ENCODE measurements around the gene SYT14.
"Not testable (repeated sequence)": the region's sequence is repeated elsewhere in the genome, so short reads cannot be mapped to it uniquely, and the experiment has no call there.

SYT14 gene

GRCh38 chr1:209937996-209938959 is at the start of gene SYT14:
SYT14 (plus strand) TSS chr1:209938217; CDS start chr1:209938265, 48 bp downstream.
- DNase-seq, result peak; percentile 74 to 95

GRCh38 chr1:209888291-209889076 is 49.5 kb upstream of the SYT14 start:
- not testable (repeated sequence) for DNase-seq

GRCh38 chr1:209889077-209889418 is 49.0 kb upstream of the SYT14 start:
- DNase-seq, result no peak

DNA sequence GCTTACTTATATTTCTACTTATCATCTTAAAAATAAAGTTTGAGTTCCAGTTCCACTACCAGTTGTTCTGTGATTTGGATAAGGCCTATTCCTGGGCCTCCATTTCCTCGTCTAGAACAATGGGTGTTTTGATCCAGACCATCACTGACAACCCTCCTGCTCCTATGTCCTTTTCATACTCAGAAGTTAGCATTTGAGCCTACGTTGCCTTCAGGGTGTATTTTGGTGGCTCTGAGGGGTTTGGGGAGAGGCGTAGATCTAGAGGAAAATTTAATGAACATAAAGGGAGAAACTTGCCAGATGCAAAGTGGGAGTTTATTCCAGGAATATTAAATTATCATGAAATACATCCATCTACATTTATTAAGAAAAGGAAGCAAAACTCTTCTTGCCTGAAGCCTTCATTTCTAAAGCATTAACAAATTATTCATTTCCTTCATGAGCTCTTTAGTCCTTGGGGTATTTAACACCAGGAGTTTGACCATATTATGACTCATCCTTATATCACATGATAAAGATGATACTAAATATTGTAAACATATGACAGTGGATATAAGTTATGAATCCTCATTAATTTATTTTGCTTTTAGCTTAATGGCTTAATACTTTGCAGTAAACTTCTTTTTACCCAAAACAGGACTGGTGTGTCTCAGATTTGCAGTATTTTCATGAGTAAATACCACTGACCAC is 47.2 kb upstream of the SYT14 start:
- DNase-seq, result no peak

- DNase-seq, result no peak
Observed at GRCh38 chr1:209893751-209894150, 44.3 kb upstream of the SYT14 start.

DNA sequence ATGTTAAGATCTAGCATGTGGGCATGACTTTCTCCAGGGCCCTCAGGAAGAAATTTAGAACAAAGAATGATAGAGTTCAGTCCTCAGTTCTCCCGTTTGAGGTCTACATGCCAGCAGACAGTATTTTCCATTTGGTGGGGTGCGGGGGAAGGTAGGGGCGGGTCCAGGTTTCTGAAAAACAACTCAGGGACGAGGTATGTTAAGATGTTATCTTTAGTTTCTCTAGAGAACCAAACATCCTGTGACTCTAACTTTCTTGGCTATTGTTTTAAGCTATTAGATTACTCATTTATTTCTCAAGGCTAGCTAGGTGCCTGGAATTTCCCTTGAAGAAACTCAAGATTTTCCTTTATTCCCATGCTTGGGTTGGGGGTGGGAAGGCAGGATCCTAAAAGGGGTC is 42.3 kb upstream of the SYT14 start:
- DNase-seq, result no peak

- DNase-seq, result no peak
Observed at GRCh38 chr1:209896346-209896745, 41.7 kb upstream of the SYT14 start.

DNA sequence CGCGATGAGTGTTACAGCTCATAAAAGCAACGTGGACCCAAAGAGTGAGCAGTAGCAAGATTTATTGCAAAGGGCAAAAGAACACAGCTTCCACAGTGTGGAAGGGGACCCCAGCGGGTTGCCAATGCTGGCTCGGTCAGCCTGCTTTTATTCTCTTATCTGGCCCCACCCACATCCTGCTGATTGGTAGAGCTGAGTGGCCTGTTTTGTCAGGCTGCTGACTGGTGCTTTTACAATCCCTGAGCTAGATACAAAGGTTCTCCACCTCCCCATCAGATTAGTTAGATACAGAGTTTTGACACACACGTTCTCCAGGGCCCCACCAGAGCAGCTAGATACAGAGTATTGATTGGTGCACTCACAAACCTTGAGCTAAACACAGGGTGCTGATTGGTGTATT is 39.7 kb upstream of the SYT14 start:
- DNase-seq, result not testable (repeated sequence)

- DNase-seq, result not testable (repeated sequence)
Observed at GRCh38 chr1:209898851-209899250, 39.2 kb upstream of the SYT14 start.

DNA sequence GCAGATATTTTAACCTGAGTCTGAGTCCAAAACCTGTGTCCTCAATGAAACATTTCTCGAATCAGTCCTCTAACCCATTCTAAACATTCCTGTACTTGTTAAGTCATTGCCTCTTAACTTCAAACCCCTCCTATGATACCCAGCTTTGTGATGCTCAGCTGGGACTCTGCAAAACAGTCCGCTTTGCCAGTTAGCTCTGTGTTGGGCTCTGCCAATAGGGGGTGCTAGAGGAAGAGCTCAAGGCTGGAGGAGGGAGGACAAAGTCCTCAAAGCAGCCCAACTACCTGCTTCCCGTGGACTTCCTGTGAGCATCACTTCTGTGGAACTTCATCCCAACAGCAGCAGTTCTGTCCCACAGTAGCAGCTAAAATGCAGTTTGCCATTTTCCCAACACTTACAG is 38.1 kb upstream of the SYT14 start:
- peak in 1 of 2 experiments; percentile 57 for DNase-seq

GRCh38 chr1:209900734-209901133 is 37.3 kb upstream of the SYT14 start:
- no peak for DNase-seq

- DNase-seq, result no peak
Observed at GRCh38 chr1:209901211-209901610, 36.8 kb upstream of the SYT14 start.

DNA sequence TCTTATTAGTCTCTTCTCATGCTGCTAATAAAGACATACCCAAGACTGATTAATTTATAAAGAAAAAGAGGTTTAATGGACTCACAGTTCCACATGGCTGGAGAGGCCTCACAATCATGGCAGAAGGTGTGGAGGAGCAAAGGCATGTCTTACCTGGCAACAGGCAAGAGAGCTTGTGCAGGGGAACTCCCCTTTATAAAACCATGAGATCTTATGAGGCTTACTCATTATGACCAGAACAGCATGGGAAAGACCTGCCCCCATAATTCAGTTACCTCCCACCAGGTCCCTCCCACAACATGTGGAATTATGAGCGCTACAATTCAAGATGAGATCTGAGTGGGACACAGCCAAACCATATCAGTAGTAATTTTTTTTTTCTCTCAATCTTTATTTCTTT is 33.2 kb upstream of the SYT14 start:
- not testable (repeated sequence) for DNase-seq

- DNase-seq, result no peak
Observed at GRCh38 chr1:209911746-209912145, 26.3 kb upstream of the SYT14 start.

DNA sequence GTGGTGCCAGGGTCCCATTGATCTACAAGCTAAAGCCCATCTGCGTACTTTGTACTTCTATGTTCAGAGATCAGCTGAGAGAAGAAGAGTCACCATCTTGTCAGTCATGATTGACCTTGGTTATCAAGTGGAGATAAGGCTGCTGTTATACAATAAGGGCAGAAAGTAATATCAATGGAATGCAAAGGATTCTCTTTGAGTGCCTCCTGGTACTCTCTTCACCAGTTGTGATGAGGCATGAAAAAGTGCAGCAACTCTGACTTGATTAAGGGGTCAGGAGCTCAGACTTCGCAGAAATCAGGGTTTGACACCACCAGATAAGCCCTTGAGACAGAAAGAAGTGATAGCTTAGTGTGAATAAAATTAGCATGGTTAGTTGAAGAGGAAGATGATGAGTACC is 25.7 kb upstream of the SYT14 start:
- no peak for DNase-seq

DNA sequence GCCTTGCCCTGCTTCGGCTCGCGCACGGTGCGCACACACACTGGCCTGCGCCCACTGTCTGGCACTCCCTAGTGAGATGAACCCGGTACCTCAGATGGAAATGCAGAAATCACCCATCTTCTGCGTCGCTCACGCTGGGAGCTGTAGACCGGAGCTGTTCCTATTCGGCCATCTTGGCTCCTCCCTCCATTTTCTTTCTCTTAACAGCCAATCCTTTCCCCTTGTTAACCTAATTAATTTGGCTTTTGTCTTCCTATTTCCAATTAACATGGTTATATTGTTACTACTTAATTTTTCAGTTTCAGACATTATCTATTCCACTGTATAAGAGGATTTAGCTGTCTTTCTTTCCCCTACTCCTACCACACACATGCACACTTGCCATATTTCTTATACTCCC is 18.4 kb upstream of the SYT14 start:
- DNase-seq, result not testable (repeated sequence)

GRCh38 chr1:209920844-209921243 is 17.2 kb upstream of the SYT14 start:
- no peak for DNase-seq

DNA sequence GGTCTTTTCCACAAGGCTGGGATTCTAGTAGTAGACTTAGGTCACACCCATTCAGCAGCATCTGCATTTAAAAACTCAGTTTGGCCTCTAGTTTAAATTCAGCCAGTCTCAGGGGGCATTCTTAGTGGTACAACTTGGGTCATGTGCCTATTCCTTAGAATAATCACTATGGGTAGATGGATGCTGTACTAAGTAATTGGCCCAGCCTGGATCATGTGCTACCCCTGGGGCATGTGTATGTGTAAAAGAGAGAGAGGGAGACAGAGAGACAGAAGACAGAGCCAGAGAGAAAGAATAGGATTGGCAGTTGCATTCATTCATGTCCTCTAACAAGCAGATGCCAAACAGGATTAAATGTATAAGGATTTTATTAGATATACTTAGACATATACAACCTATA is 13.6 kb upstream of the SYT14 start:
- no peak for DNase-seq

- DNase-seq, result peak; percentile 89 to 95
Observed at GRCh38 chr1:209926045-209926444, 12.0 kb upstream of the SYT14 start.

DNA sequence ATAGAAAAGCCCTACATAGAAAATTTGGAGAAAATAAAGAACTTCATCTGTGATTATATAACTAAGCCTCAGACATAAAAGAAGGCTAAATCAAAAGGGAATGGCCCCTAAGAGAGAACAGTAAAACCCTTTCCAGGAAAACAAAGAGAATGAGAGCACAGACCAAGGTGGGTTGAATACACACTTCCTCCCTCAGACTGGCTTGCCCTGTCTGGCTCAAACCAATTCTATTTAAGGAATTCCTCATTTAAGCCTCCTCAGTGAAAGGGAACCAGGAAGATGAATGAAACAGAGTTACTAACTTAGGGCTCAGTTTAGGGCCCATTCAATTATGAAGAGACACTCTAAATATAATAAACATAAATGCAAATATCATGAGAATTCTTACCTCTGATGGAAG is 10.6 kb upstream of the SYT14 start:
- DNase-seq, result no peak

- DNase-seq, result no peak
Observed at GRCh38 chr1:209929751-209930150, 8.3 kb upstream of the SYT14 start.

DNA sequence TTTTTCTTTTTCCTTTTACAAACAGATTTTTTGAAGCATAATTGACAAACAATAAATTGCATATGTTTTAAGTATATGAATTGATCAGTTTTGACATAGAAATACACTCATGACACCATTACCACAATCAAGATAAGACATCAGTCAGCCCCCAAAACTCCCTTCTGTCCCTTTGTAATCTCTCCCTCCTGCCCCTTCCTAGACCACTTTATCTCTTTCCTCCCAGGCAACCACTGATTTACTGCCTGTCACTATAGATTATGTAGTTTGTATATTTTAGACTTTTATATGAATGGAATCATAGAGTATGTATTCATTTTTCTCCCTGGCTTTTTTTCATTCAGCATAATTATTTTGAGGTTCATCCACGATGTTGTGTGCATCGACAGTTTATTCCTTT is 6.9 kb upstream of the SYT14 start:
- DNase-seq, result no peak

GRCh38 chr1:209936125-209936524 is 1.9 kb upstream of the SYT14 start:
- no peak for DNase-seq
